Smooth muscle cell (in vitro differentiated cells): ENCODE data around the gene KCNQ2. TPM values are rescaled to one million over a fixed set of nuclear protein-coding genes. Genes with fewer than 3 reads are reported as not detected.

Experiments
- DNase-seq: peaks from one replicate; lab custom pipeline; 2025; ENCODE audit not compliant: unreplicated experiment; lab: John Stamatoyannopoulos, UW
- H2AFZ ChIP-seq: fragments of 200-600 bp; sonication (generic); 2 replicates; pipeline ENCODE4 v1.6.0; 2016; ENCODE audit warnings: antibody characterized with exemption, low read depth, mild to moderate bottlenecking
- H3F3A ChIP-seq: fragments of 200-600 bp; sonication (generic); 2 replicates; pipeline ENCODE4 v1.6.0; 2017; ENCODE audit warnings: antibody characterized with exemption, low read depth
- H3K27ac ChIP-seq: fragments of 200-600 bp; sonication (generic); 2 replicates; pipeline ENCODE4 v1.5.1; 2016; ENCODE audit warnings: low read depth, mild to moderate bottlenecking
- H3K27me3 ChIP-seq: fragments of 200-600 bp; sonication (generic); 2 replicates; pipeline ENCODE4 v1.6.1; 2016; ENCODE audit warnings: low read depth, mild to moderate bottlenecking
- H3K36me3 ChIP-seq: fragments of 200-600 bp; sonication (generic); 2 replicates; pipeline ENCODE4 v1.5.1; 2016; ENCODE audit warnings: low read depth
- H3K4me1 ChIP-seq: fragments of 200-600 bp; sonication (generic); 2 replicates; pipeline ENCODE4 v1.5.1; 2016; ENCODE audit warnings: low read depth
- H3K4me2 ChIP-seq: fragments of 200-600 bp; sonication (generic); 2 replicates; pipeline ENCODE4 v1.6.0; 2016; ENCODE audit warnings: mild to moderate bottlenecking
- H3K4me3 ChIP-seq: fragments of 200-600 bp; sonication (generic); 2 replicates; pipeline ENCODE4 v1.5.1; 2016; ENCODE audit warnings: mild to moderate bottlenecking
- H3K79me2 ChIP-seq: fragments of 200-600 bp; sonication (generic); 2 replicates; pipeline ENCODE4 v1.6.0; 2016; ENCODE audit warnings: low read depth, mild to moderate bottlenecking
- H3K9ac ChIP-seq: fragments of 200-600 bp; sonication (generic); 2 replicates; pipeline ENCODE4 v1.6.0; 2016; ENCODE audit warnings: low read depth
- H3K9me3 ChIP-seq: fragments of 200-600 bp; sonication (generic); replicated peaks from 2 replicates; pipeline ENCODE4 v1.5.1; 2016; ENCODE audit warnings: low read depth
- H4K20me1 ChIP-seq: fragments of 200-600 bp; sonication (generic); 2 replicates; pipeline ENCODE4 v1.6.0; 2016; ENCODE audit warnings: low read depth
- WGBS: methylation state at CpG from one replicate; pipeline ENCODE4 v1.1.7; 2016; ENCODE audit warnings: low lambda C conversion rate; 5-methylcytosine and 5-hydroxymethylcytosine counted together
- polyA plus RNA-seq: library from polyadenylated mRNA; unstranded; fragments of >200 nt; fragmentation: Nextera tagmentation; extraction: Ambion mirVana; gene quantifications from 2 replicates; pipeline ENCODE4 v1.2.1, GENCODE V29; 2016
- total RNA-seq: library from RNA; depleted of rRNA; stranded (reverse); fragments of >200 nt; gene quantifications from 2 replicates; pipeline ENCODE4 v1.2.3, GENCODE V29; 2014
- TF ChIP-seq, protein P1 (sequence below): fragments of 200-600 bp; sonication (generic); IDR thresholded peaks from 2 replicates; pipeline ENCODE4 v1.5.1; 2017; ENCODE audit warnings: borderline replicate concordance, mild to moderate bottlenecking, antibody characterized with exemption; ENCODE audit not compliant: insufficient read depth, poor library complexity, severe bottlenecking

KCNQ2 gene
- total and polyA plus RNA-seq, 2 experiments from 2014 or later = 5.1 to 5.7 TPM

DNA sequence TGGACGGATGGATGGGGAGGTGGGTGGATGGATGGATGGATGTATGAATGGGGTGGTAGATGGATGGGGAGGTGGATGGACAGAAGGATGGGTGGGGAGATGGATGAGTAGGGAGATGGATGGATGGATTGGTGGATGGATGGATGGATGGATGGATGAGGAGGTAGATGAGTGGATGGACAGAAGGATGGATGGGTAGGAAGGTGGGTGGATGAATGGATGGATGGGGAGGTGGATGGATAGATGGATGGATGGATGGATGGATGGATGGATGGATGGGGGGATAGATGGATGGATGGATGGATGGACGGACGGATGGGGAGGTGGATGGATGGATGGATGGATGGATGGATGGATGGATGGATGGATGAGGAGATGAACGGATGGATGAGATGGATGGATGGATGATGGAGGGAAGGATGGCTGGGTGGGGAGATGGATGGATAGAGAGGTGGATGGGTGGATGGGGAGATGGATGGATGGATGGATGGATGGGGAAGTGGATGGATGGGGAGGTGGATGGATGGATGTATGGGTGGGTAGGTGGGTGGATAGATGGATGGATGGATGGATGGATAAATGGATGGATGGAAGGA, 19.3 kb upstream of the KCNQ2 start:
- H3K27ac ChIP-seq = no peak overlapping the region
- no peaks in the 10 kb centered on the region for H3K4me1 ChIP-seq
- H3K9me3 ChIP-seq = no peaks in the 10 kb centered on the region
- no peak overlapping the region for H3K4me2 ChIP-seq
- TF ChIP-seq, protein P1, sequence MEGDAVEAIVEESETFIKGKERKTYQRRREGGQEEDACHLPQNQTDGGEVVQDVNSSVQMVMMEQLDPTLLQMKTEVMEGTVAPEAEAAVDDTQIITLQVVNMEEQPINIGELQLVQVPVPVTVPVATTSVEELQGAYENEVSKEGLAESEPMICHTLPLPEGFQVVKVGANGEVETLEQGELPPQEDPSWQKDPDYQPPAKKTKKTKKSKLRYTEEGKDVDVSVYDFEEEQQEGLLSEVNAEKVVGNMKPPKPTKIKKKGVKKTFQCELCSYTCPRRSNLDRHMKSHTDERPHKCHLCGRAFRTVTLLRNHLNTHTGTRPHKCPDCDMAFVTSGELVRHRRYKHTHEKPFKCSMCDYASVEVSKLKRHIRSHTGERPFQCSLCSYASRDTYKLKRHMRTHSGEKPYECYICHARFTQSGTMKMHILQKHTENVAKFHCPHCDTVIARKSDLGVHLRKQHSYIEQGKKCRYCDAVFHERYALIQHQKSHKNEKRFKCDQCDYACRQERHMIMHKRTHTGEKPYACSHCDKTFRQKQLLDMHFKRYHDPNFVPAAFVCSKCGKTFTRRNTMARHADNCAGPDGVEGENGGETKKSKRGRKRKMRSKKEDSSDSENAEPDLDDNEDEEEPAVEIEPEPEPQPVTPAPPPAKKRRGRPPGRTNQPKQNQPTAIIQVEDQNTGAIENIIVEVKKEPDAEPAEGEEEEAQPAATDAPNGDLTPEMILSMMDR = no peak
- H3K79me2 ChIP-seq = no peaks in the 10 kb centered on the region
- 80% methylated on average over 2 of the region's 4 CpGs for WGBS
- H3K9ac ChIP-seq = no peak overlapping the region
- peaks cover 23% of the 10 kb centered on the region for H3K27me3 ChIP-seq
- no peak for DNase-seq
- no peaks in the 10 kb centered on the region for H3F3A ChIP-seq
- H3K36me3 ChIP-seq = no peaks in the 10 kb centered on the region
- H3K4me3 ChIP-seq = no peak overlapping the region
- no peaks in the 10 kb centered on the region for H4K20me1 ChIP-seq
- H2AFZ ChIP-seq = no peak overlapping the region

DNA sequence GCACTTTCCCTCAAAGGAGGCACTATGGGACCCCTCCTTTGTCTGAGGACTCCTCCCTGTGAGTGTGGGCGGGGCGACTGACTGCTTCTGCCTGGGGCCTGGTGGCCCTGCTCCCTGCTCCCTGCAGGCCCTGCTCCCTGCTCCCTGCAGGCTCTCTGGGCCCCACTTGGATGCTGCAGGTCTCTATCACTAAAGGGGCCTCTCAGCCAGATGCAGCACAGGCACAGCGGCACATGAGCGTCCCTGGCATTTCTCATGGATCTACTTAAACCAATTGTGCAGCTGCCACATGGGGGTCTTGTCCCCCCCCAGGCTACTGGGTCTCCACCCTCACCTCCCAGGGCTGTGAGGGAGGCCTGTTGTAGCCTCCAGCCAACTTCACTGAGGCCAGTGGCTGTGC, 18.6 kb upstream of the KCNQ2 start:
- TF ChIP-seq, protein P1 = no peak
- no peak overlapping the region for H3K27ac ChIP-seq
- no peak overlapping the region for H3K4me3 ChIP-seq
- no peaks in the 10 kb centered on the region for H3K4me1 ChIP-seq
- 94% methylated on average over 4 of the region's 4 CpGs for WGBS
- no peaks in the 10 kb centered on the region for H4K20me1 ChIP-seq
- H3K9me3 ChIP-seq = no peaks in the 10 kb centered on the region
- no peaks in the 10 kb centered on the region for H3F3A ChIP-seq
- no peaks in the 10 kb centered on the region for H3K36me3 ChIP-seq
- no peak overlapping the region for H2AFZ ChIP-seq
- DNase-seq = no peak
- no peak overlapping the region for H3K9ac ChIP-seq
- H3K4me2 ChIP-seq = no peak overlapping the region
- H3K27me3 ChIP-seq = peaks cover 23% of the 10 kb centered on the region
- no peaks in the 10 kb centered on the region for H3K79me2 ChIP-seq

DNA sequence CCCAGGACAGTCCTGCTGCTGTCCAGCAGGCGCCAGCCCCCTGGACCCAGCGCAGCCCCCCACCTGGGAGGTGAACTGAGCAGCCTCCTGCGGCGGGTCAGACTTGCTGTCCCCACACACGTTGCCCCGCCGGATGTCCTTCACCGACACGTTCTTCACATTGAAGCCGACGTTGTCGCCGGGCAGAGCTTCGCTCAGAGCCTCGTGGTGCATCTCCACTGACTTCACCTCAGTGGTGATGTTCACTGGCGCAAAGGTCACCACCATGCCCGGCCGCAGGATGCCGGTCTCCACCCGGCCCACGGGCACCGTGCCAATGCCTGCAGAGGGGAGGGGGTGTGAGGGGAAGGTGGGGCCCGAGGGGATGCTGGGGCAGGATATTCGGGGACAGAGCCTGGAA, 18.0 kb upstream of the KCNQ2 start:
- Histone ChIP-seq H3K27me3 (peaks cover 23% of the 10 kb centered on the region), H3K36me3 (no peaks in the 10 kb centered on the region), H2AFZ (no peak overlapping the region), H3K4me2 (no peak overlapping the region), H3K9me3 (no peaks in the 10 kb centered on the region), H3K9ac (no peak overlapping the region), H4K20me1 (no peaks in the 10 kb centered on the region), H3K4me3 (no peak overlapping the region), H3F3A (no peaks in the 10 kb centered on the region), H3K4me1 (no peaks in the 10 kb centered on the region), H3K27ac (no peak overlapping the region), H3K79me2 (no peaks in the 10 kb centered on the region)
- DNase-seq = no peak
- 91% methylated on average over 24 of the region's 24 CpGs for WGBS
- TF ChIP-seq, protein P1 = no peak
